T-helper 2 cell treated with Interferon-gamma antibody and Interleukin-4, amounts not matched to agents 5 μg/mL and 100 μg/mL, for 36 hours (primary cell): ENCODE results near the gene MARCHF5.

Source experiments
- DNase-seq: peaks from one replicate; pipeline ENCODE4 v3.0.0; 2021; ENCODE audit warnings: low spot score
- H3K27ac Mint-ChIP-seq: one replicate; pipeline ENCODE4 v1.8.0; 2021; ENCODE audit warnings: mild to moderate bottlenecking, mixed read lengths
- H3K27me3 Mint-ChIP-seq: one replicate; pipeline ENCODE4 v1.8.0; 2021; ENCODE audit warnings: low read depth, mixed read lengths
- H3K36me3 Mint-ChIP-seq: one replicate; pipeline ENCODE4 v1.8.0; 2021; ENCODE audit warnings: low read depth, mixed read lengths
- H3K4me1 Mint-ChIP-seq: one replicate; pipeline ENCODE4 v1.8.0; 2021; ENCODE audit warnings: low read depth, mixed read lengths
- H3K4me3 Mint-ChIP-seq: one replicate; pipeline ENCODE4 v1.8.0; 2022; ENCODE audit warnings: mild to moderate bottlenecking, moderate library complexity, mixed read lengths
- H3K9me3 Mint-ChIP-seq: one replicate; pipeline ENCODE4 v1.8.0; 2021; ENCODE audit warnings: mixed read lengths

The MARCHF5 gene

GRCh38 chr10:92284112-92284704 lies 6.8 kb upstream of the MARCHF5 start:
- no peak for DNase-seq
- Mint-ChIP-seq H3K27me3 (no peaks in the 10 kb centered on the region), H3K27ac (peak overlapping the region; percentile 73), H3K4me3 (peak overlapping the region; percentile 38), H3K9me3 (no peaks in the 10 kb centered on the region), H3K4me1 (peaks cover 14% of the 10 kb centered on the region), H3K36me3 (no peaks in the 10 kb centered on the region)

- H3K27me3 Mint-ChIP-seq = no peaks in the 10 kb centered on the region
- no peaks in the 10 kb centered on the region for H3K9me3 Mint-ChIP-seq
- H3K27ac Mint-ChIP-seq = peak overlapping the region; percentile 77
- H3K4me1 Mint-ChIP-seq = peaks cover 22% of the 10 kb centered on the region
- DNase-seq = peak; percentile 29
- peak overlapping the region; percentile 89 for H3K4me3 Mint-ChIP-seq
- H3K36me3 Mint-ChIP-seq = peaks cover 9% of the 10 kb centered on the region
These were observed 711 bp upstream of the MARCHF5 start for GRCh38 chr10:92290076-92290836.

- Mint-ChIP-seq H3K4me3 (peak overlapping the region; percentile 89), H3K9me3 (no peaks in the 10 kb centered on the region), H3K27me3 (no peaks in the 10 kb centered on the region), H3K27ac (peak overlapping the region; percentile 62), H3K36me3 (peaks cover 10% of the 10 kb centered on the region), H3K4me1 (peaks cover 19% of the 10 kb centered on the region)
- DNase-seq = no peak
These were observed 574 bp downstream of the MARCHF5 start for GRCh38 chr10:92291616-92291865.

- Mint-ChIP-seq H3K9me3 (no peaks in the 10 kb centered on the region), H3K27me3 (no peaks in the 10 kb centered on the region), H3K4me1 (peaks cover 19% of the 10 kb centered on the region), H3K27ac (peak overlapping the region; percentile 79), H3K36me3 (peaks cover 12% of the 10 kb centered on the region), H3K4me3 (peak overlapping the region; percentile 89)
- peak; percentile 33 for DNase-seq
These were observed 1.2 kb downstream of the MARCHF5 start for GRCh38 chr10:92291921-92292845.

GRCh38 chr10:92298487-92298886 lies 7.5 kb downstream of the MARCHF5 start:
- H3K4me1 Mint-ChIP-seq = peaks cover 15% of the 10 kb centered on the region
- no peaks in the 10 kb centered on the region for H3K9me3 Mint-ChIP-seq
- H3K27ac Mint-ChIP-seq = no peak overlapping the region
- DNase-seq = no peak
- H3K36me3 Mint-ChIP-seq = peaks cover 13% of the 10 kb centered on the region
- no peak overlapping the region for H3K4me3 Mint-ChIP-seq
- no peaks in the 10 kb centered on the region for H3K27me3 Mint-ChIP-seq

- no peak overlapping the region for H3K4me3 Mint-ChIP-seq
These were observed 12.1 kb downstream of the MARCHF5 start for GRCh38 chr10:92303096-92303495.

GRCh38 chr10:92304061-92304460 lies 13.1 kb downstream of the MARCHF5 start:
- H3K4me1 Mint-ChIP-seq = peaks cover 15% of the 10 kb centered on the region
- no peaks in the 10 kb centered on the region for H3K27me3 Mint-ChIP-seq
- H3K9me3 Mint-ChIP-seq = no peaks in the 10 kb centered on the region
- no peaks in the 10 kb centered on the region for H3K36me3 Mint-ChIP-seq
- no peak for DNase-seq
- no peak overlapping the region for H3K27ac Mint-ChIP-seq
- no peak overlapping the region for H3K4me3 Mint-ChIP-seq

More at GRCh38 chr10:92303096-92303495, 12.1 kb downstream of the MARCHF5 start:
- Mint-ChIP-seq H3K4me1 (peaks cover 15% of the 10 kb centered on the region), H3K9me3 (no peaks in the 10 kb centered on the region), H3K36me3 (peaks cover 3% of the 10 kb centered on the region), H3K27ac (no peak overlapping the region), H3K27me3 (no peaks in the 10 kb centered on the region)
- no peak for DNase-seq

- Mint-ChIP-seq H3K4me3 (no peak overlapping the region), H3K9me3 (no peaks in the 10 kb centered on the region), H3K36me3 (no peaks in the 10 kb centered on the region), H3K4me1 (peaks cover 13% of the 10 kb centered on the region), H3K27me3 (no peaks in the 10 kb centered on the region), H3K27ac (no peak overlapping the region)
- DNase-seq = no peak
These were observed 14.4 kb downstream of the MARCHF5 start for GRCh38 chr10:92305133-92306072.

- no peak for DNase-seq
- peaks cover 16% of the 10 kb centered on the region for H3K36me3 Mint-ChIP-seq
- H3K9me3 Mint-ChIP-seq = no peaks in the 10 kb centered on the region
- H3K27ac Mint-ChIP-seq = no peak overlapping the region
- H3K27me3 Mint-ChIP-seq = no peaks in the 10 kb centered on the region
- no peaks in the 10 kb centered on the region for H3K4me1 Mint-ChIP-seq
- no peak overlapping the region for H3K4me3 Mint-ChIP-seq
These were observed 18.3 kb downstream of the MARCHF5 start for GRCh38 chr10:92309272-92309671.

GRCh38 chr10:92313750-92314149 lies 22.8 kb downstream of the MARCHF5 start:
- Mint-ChIP-seq H3K27ac (no peak overlapping the region), H3K36me3 (peaks cover 25% of the 10 kb centered on the region), H3K4me3 (no peak overlapping the region), H3K27me3 (no peaks in the 10 kb centered on the region), H3K9me3 (no peaks in the 10 kb centered on the region), H3K4me1 (no peaks in the 10 kb centered on the region)
- no peak for DNase-seq

- Mint-ChIP-seq H3K9me3 (no peaks in the 10 kb centered on the region), H3K27me3 (no peaks in the 10 kb centered on the region), H3K36me3 (peaks cover 31% of the 10 kb centered on the region), H3K4me1 (no peaks in the 10 kb centered on the region), H3K4me3 (no peak overlapping the region), H3K27ac (no peak overlapping the region)
- DNase-seq = no peak
These were observed 25.6 kb downstream of the MARCHF5 start for GRCh38 chr10:92316610-92317009.

GRCh38 chr10:92323079-92323478 lies 32.1 kb downstream of the MARCHF5 start:
- no peak overlapping the region for H3K27ac Mint-ChIP-seq

More at GRCh38 chr10:92323079-92323478, 32.1 kb downstream of the MARCHF5 start:
- no peak overlapping the region for H3K4me3 Mint-ChIP-seq
- no peak for DNase-seq
- no peaks in the 10 kb centered on the region for H3K4me1 Mint-ChIP-seq
- peaks cover 19% of the 10 kb centered on the region for H3K36me3 Mint-ChIP-seq
- H3K9me3 Mint-ChIP-seq = no peaks in the 10 kb centered on the region
- H3K27me3 Mint-ChIP-seq = no peaks in the 10 kb centered on the region
